Ishikawa (cell line): Measurements from ENCODE around the gene PTPN11.

Experiments
- CEBPB ChIP-seq: IDR thresholded peaks from 2 replicates; pipeline ENCODE4 v1.6.1; 2012
- CREB1 ChIP-seq: IDR thresholded peaks from 2 replicates; pipeline ENCODE4 v1.6.1; 2012; ENCODE audit warnings: low read depth
- EGR1 ChIP-seq: IDR thresholded peaks from 2 replicates; pipeline ENCODE4 v1.6.1; 2012
- EP300 ChIP-seq: IDR thresholded peaks from 2 replicates; pipeline ENCODE4 v1.6.1; 2012; ENCODE audit warnings: borderline replicate concordance
- FOXM1 ChIP-seq: IDR thresholded peaks from 2 replicates; pipeline ENCODE4 v1.6.1; 2012; ENCODE audit warnings: low read depth, borderline replicate concordance
- MAX ChIP-seq: IDR thresholded peaks from 2 replicates; pipeline ENCODE4 v1.6.1; 2012
- NFIC ChIP-seq: IDR thresholded peaks from 2 replicates; pipeline ENCODE4 v1.6.1; 2012
- RAD21 ChIP-seq: IDR thresholded peaks from 2 replicates; pipeline ENCODE4 v1.6.1; 2012; ENCODE audit warnings: low read depth
- REST ChIP-seq: IDR thresholded peaks from 2 replicates; pipeline ENCODE4 v1.6.1; 2012; ENCODE audit warnings: low read depth, mild to moderate bottlenecking
- TAF1 ChIP-seq: IDR thresholded peaks from 2 replicates; pipeline ENCODE4 v1.6.1; 2012; ENCODE audit warnings: low read depth, mild to moderate bottlenecking
- TCF12 ChIP-seq: IDR thresholded peaks from 2 replicates; pipeline ENCODE4 v1.6.1; 2012; ENCODE audit warnings: low read depth
- TEAD4 ChIP-seq: IDR thresholded peaks from 2 replicates; pipeline ENCODE4 v1.6.1; 2012
- USF1 ChIP-seq: IDR thresholded peaks from 2 replicates; pipeline ENCODE4 v1.6.1; 2012
- YY1 ChIP-seq: IDR thresholded peaks from 2 replicates; pipeline ENCODE4 v1.6.1; 2012; ENCODE audit warnings: low read depth
- ZBTB7A ChIP-seq: IDR thresholded peaks from 2 replicates; pipeline ENCODE4 v1.6.1; 2012; ENCODE audit warnings: low read depth

The PTPN11 gene

GRCh38 chr12:112551681-112552080 lies 132.9 kb downstream of the PTPN11 start:
- TF ChIP-seq RAD21 (no peak), MAX (no peak), TAF1 (no peak), ZBTB7A (no peak), TCF12 (no peak), REST (no peak), EP300 (no peak), YY1 (no peak), NFIC (no peak), USF1 (no peak), EGR1 (no peak), CEBPB (no peak), FOXM1 (no peak), TEAD4 (no peak), CREB1 (no peak)

DNA sequence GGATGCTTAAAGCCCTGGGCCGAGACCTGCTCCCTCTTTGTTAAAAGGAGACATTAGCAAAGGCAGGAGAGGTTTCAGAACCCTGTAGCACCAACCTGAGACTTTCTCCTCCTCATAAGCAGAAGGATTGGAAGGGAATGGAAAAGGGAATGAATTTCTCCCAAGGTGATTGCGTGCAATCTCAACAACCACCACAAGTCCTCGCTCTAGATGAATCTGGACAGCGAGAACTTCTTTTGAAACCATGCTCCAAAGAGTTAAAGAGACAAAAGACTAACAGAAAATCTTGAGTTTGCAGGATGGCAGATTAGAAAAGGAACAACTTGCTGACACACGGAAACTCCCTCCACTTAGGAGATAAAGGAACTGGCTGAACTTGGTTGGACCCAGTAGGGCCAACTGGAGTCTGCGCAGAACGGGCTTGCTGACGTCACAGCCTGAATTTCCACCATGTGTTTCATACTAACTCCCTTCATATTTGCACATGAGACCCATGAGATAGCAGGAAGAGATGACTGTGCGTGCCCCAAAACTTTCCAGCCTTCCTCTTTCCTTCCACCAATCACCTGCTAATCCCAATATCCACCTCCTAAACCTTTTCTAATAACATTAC lies 137.0 kb downstream of the PTPN11 start:
- TF ChIP-seq MAX (no peak), EP300 (no peak), TEAD4 (no peak), ZBTB7A (no peak), TAF1 (no peak), YY1 (no peak)

DNA sequence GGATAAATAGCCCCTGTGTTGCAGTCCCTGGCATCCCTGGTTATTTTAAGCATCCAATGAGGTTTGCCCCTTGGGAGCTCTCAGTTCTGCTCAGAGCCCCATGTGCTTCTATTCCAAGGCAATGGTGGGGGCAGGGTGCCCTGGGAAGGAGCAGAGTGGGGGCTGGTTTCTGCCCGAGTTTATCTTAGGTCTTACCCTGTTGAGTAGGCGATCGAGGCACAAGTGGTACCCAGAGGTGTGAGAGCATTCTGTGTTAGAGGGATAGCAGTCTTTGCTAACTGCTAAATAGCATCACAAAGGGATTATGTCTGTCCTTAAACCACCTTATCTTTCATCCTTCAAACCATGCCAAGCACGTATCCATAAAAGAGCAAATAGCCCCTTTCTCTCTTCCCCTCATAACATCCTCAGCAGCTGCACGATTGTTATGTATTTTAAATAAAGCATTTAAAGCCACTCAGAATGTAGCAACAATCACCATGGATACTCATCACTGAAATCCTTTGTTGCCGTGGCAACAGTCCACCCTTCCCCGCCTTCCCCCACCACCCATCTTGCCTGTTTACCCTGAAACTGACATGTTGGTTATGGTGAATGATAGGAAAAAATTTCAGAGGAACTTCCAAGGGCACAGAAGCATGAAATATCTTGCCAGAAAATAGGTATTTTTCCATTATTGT lies 139.3 kb downstream of the PTPN11 start:
- no peak for TF ChIP-seq NFIC
- TF ChIP-seq ZBTB7A, result no peak
- no peak for TF ChIP-seq EGR1
- no peak for TF ChIP-seq CEBPB
